GM12864 (cell line): ENCODE results near the gene BAG5.
A peak's percentile ranks its signal among the peaks of the same experiment; 100 is the strongest.

ENCODE experiments used
- DNase-seq: peaks from one replicate; pipeline ENCODE4 v3.0.0-alpha.2; 2011; ENCODE audit warnings: low read depth
- H3K4me3 ChIP-seq: 2 replicates; pipeline ENCODE4 v1.5.1; 2011; ENCODE audit warnings: mild to moderate bottlenecking, low read depth, low read length, control low read depth
- TF ChIP-seq, protein P1 (sequence below): IDR thresholded peaks from 2 replicates; pipeline ENCODE4 v1.5.1; 2011; ENCODE audit warnings: low read depth, mild to moderate bottlenecking, moderate library complexity, low read length, control low read depth, inconsistent platforms; ENCODE audit errors: missing control alignments

BAG5 gene

DNA sequence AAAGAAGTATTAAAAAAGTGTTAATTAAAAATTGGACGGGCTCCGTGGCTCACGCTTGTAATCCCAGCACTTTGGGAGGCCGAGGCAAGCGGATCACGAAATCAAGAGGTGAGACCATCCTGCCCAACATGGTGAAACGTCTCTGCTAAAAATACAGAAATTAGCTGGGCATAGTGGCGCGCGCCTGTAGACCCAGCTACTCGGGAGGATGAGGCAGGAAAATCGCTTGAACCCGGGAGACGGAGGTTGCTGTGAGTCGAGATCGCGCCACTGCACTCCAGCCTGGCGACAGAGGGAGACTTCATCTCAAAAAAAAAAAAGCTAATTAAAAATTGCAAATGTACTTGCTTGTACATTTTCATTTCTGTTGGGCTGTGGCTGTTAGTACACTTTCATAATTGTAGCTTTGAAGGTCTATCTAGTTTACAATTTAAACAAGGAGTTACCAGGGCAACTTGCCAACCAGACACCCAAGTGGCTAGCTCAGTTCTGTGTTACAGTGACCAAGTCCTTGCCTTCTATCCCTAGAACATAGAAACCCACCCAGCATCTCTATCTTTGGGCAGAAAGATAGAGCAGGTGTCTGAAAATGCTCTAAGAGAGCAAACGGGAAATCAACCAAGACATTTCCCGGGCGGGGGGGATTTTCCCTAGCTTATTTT, 1.5 kb upstream of the BAG5 start:
- peak overlapping the region; percentile 99 for H3K4me3 ChIP-seq
- no peak for DNase-seq
- TF ChIP-seq, protein P1, sequence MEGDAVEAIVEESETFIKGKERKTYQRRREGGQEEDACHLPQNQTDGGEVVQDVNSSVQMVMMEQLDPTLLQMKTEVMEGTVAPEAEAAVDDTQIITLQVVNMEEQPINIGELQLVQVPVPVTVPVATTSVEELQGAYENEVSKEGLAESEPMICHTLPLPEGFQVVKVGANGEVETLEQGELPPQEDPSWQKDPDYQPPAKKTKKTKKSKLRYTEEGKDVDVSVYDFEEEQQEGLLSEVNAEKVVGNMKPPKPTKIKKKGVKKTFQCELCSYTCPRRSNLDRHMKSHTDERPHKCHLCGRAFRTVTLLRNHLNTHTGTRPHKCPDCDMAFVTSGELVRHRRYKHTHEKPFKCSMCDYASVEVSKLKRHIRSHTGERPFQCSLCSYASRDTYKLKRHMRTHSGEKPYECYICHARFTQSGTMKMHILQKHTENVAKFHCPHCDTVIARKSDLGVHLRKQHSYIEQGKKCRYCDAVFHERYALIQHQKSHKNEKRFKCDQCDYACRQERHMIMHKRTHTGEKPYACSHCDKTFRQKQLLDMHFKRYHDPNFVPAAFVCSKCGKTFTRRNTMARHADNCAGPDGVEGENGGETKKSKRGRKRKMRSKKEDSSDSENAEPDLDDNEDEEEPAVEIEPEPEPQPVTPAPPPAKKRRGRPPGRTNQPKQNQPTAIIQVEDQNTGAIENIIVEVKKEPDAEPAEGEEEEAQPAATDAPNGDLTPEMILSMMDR = no peak

DNA sequence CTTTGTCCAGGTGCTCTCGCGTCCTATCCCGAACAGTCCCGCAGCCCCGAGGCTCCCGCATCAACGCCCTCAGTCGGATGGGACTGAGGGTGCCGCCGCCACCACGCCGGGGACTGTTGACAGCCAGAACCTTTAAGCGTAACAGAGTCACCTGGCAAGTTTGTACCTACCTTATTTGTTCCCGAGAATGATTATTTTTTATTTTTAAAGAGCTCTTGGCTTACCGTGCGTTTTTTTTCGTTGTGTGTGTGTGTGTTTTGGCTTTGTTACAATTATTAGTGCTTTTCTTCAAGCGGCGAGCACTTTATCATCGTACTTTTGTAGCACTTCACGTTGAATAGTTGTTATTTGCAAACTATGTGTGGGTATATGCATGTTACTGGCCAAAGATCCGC, 766 bp upstream of the BAG5 start:
- TF ChIP-seq, protein P1 = no peak
- peak overlapping the region; percentile 99 for H3K4me3 ChIP-seq
- no peak for DNase-seq

DNA sequence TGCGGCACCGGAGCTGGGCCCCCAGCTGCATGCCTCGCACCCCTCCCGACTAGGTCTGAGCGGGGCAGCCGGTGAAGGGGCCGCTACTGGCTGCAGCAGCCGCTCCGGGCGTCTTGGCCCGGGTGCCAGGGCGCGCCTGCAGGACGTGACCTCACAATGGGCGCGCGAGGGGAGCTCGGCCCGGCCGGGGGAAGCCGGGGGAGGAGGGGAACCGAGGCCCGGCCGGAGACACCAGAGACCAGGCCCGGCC, 353 bp downstream of the BAG5 start:
- TF ChIP-seq, protein P1 = no peak
- peak overlapping the region; percentile 99 for H3K4me3 ChIP-seq
- DNase-seq = no peak

DNA sequence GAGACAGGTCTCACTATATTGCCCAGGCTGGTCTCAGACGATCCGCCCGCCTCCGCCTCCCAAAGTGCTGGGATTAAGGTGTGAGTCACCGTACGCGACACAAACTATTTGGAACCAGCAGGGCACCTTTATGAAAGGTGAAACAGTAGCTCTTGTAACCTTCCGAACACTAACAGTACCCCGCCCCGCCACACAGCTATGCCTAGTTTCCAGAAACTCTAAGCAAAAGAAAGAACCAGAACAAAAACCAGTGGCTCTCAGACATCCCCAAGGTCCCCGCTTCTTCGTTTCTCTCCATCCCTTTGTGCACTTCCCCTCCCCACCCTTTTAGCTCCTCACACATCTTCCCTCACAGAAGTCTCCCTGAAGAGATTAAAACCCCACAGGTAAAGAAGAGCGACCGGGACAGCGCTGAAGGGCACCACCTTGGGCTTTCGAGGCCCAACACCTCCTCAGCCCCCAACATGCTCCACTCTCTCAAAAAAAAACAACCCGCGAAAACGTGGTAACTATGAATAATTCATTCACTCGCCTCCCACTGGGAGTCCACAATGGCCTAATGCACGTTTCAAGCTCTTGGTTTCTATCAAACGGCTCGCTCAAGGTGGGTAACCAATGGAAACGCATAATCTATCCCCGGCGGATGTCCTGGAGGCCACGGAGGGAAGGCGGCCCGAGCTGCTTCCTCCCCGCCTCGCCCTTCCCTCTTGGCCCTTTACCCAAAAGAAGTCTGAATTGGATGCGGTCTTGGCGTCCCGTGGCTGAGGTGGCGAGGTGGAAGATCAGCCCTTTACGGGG, 877 bp downstream of the BAG5 start:
- peak overlapping the region; percentile 99 for H3K4me3 ChIP-seq
- DNase-seq = no peak
- TF ChIP-seq, protein P1 = no peak

DNA sequence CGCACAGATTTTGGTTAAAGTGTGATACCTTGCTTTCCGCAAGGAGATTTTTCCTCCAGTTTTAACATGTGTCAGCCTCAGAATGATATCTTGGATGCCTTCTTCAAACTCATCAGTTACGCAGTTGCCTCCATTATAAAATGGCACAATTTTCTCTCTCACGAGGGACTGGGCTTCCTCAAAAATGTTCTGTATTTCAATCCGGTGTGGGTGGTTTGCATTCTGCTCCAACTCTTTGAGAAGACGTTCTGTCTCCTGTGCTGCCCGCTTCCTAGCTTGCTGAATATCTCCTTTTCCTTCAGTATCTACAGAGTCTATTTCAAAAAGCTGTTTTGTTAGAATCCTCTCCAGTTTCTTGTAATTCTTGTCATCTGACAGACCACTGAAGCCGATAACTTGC, 1.8 kb downstream of the BAG5 start:
- H3K4me3 ChIP-seq = peak overlapping the region; percentile 99
- DNase-seq = no peak
- TF ChIP-seq, protein P1 = no peak

DNA sequence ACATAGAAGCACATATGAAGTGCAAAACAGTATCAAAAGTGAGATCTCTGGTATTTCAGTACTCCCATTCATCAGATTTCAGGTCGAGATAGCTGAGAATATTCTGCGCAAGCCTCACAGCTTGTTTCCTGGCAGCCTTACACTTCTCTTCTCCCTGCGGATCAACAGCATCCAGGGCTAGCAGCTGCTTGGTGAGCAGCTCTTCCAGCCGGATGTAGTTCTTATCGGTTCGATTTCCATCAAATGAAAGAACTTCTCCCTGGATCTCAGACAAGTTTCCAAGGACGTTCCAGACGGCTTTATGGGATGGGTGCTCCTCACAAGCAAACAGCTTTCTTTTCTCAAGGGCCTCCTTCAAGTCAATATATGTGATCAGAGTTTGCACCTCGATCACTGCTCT, 2.7 kb downstream of the BAG5 start:
- no peak overlapping the region for H3K4me3 ChIP-seq
- DNase-seq = no peak
- TF ChIP-seq, protein P1 = no peak
